Trophoblast cell (in vitro differentiated cells and primary cell): ENCODE results near the gene UGT1A3.

Experiments used
- DNase-seq, 2 donors: peaks; one replicate each; pipeline ENCODE4 v3.0.0-alpha.2; 2016
- H2AFZ ChIP-seq: 2 replicates; pipeline ENCODE4 v1.6.1; 2013; ENCODE audit warnings: low read length, moderate library complexity, mild to moderate bottlenecking; ENCODE audit not compliant: insufficient read depth, poor library complexity
- H2AK5ac ChIP-seq: 2 replicates; pipeline ENCODE4 v1.6.1; 2013; ENCODE audit warnings: mild to moderate bottlenecking, low read length
- H2BK120ac ChIP-seq: 2 replicates; pipeline ENCODE4 v1.6.1; 2013; ENCODE audit warnings: low read length, mild to moderate bottlenecking, moderate library complexity; ENCODE audit not compliant: insufficient read depth, poor library complexity
- H2BK12ac ChIP-seq: 2 replicates; pipeline ENCODE4 v1.6.1; 2013; ENCODE audit warnings: mild to moderate bottlenecking, low read length, moderate library complexity
- H2BK5ac ChIP-seq: 2 replicates; pipeline ENCODE4 v1.6.1; 2013; ENCODE audit warnings: low read length, low read depth, moderate library complexity, mild to moderate bottlenecking; ENCODE audit not compliant: poor library complexity
- H3K14ac ChIP-seq: 2 replicates; pipeline ENCODE4 v1.6.1; 2013; ENCODE audit warnings: mild to moderate bottlenecking, low read length
- H3K18ac ChIP-seq: 2 replicates; pipeline ENCODE4 v1.6.1; 2013; ENCODE audit warnings: mild to moderate bottlenecking, low read length
- H3K23ac ChIP-seq: 2 replicates; pipeline ENCODE4 v1.6.1; 2013; ENCODE audit warnings: low read length
- H3K27ac ChIP-seq: 2 replicates; pipeline ENCODE4 v1.5.1; 2013; ENCODE audit warnings: low read depth, mild to moderate bottlenecking, inconsistent platforms, low read length, moderate library complexity
- H3K27me3 ChIP-seq: 2 replicates; pipeline ENCODE4 v1.6.1; 2013; ENCODE audit warnings: inconsistent platforms, mild to moderate bottlenecking, low read length, moderate library complexity; ENCODE audit not compliant: insufficient read depth
- H3K36me3 ChIP-seq, 2 experiments: 1 replicate in 1 of 2; 2 replicates in 1 of 2; pipeline ENCODE4 v1.6.1; 2013; ENCODE audit warnings: low read length in 2 of 2, mild to moderate bottlenecking in 2 of 2, moderate library complexity in 1 of 2; ENCODE audit not compliant: insufficient read depth in 2 of 2, control insufficient read depth in 1 of 2
- H3K4ac ChIP-seq: 2 replicates; pipeline ENCODE4 v1.6.1; 2013; ENCODE audit warnings: low read depth, mild to moderate bottlenecking, low read length, moderate library complexity
- H3K4me1 ChIP-seq, 2 experiments: 1 replicate in 1 of 2; 2 replicates in 1 of 2; pipeline ENCODE4 v1.6.1; 2013; ENCODE audit warnings: low read length in 2 of 2, mild to moderate bottlenecking in 2 of 2, moderate library complexity in 1 of 2; ENCODE audit not compliant: insufficient read depth in 2 of 2, control insufficient read depth in 1 of 2
- H3K4me2 ChIP-seq: 2 replicates; pipeline ENCODE4 v1.6.1; 2013; ENCODE audit warnings: inconsistent platforms, mild to moderate bottlenecking, low read length, moderate library complexity
- H3K4me3 ChIP-seq: 2 replicates; pipeline ENCODE4 v1.5.1; 2013; ENCODE audit warnings: mild to moderate bottlenecking, low read depth, low read length, inconsistent platforms
- H3K79me1 ChIP-seq: one replicate; pipeline ENCODE4 v1.6.1; 2013; ENCODE audit warnings: low read length
- H3K79me2 ChIP-seq: 2 replicates; pipeline ENCODE4 v1.6.1; 2013; ENCODE audit warnings: low read length, mild to moderate bottlenecking; ENCODE audit not compliant: control insufficient read depth, insufficient read depth, poor library complexity
- H3K9ac ChIP-seq: 2 replicates; pipeline ENCODE4 v1.6.1; 2013; ENCODE audit warnings: mild to moderate bottlenecking, low read length
- H3K9me3 ChIP-seq: 2 replicates; pipeline ENCODE4 v1.6.1; 2013; ENCODE audit warnings: low read depth, mild to moderate bottlenecking, control low read depth, inconsistent platforms, low read length; ENCODE audit not compliant: insufficient read depth
- H4K12ac ChIP-seq: 2 replicates; pipeline ENCODE4 v1.6.1; 2013; ENCODE audit warnings: low read depth, mild to moderate bottlenecking, low read length, moderate library complexity
- H4K8ac ChIP-seq: 2 replicates; pipeline ENCODE4 v1.6.1; 2013; ENCODE audit warnings: low read depth, mild to moderate bottlenecking, low read length, moderate library complexity
- H4K91ac ChIP-seq: one replicate; pipeline ENCODE4 v1.6.1; 2013; ENCODE audit warnings: low read depth, mild to moderate bottlenecking, low read length, moderate library complexity
- WGBS: extraction: QIAGEN DNeasy Blood & Tissue Kit; methylation state at CpG from one replicate; pipeline ENCODE4 v1.1.7; 2013; ENCODE audit warnings: missing lambda C conversion rate; ENCODE audit not compliant: insufficient read length, insufficient coverage; ENCODE audit errors: extremely low coverage; 5-methylcytosine and 5-hydroxymethylcytosine counted together

UGT1A3 gene

DNA sequence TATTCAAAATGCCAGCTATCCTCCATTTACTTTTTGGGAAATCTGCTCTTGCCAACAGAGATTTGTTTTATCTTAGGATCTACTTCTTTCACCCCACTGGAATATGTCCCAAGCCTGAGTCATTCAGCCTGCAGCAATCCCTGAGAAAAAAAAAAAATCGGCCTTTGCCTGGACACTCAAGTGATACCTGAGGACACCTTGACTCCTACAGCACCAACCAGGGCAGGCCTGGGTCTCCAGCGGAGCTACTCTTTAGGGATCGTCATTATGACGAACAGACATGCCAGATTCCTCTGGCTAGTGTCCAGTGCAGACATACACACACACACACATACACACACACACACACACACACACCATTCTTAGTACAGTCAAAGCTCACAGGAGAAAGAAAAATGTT, 38.4 kb upstream of the UGT1A3 start:
- no CpG with 5 or more reads among the region's 4 CpGs for WGBS

GRCh38 chr2:233691443-233692433, 37.1 kb upstream of the UGT1A3 start:
- Histone ChIP-seq H2BK5ac (no peak overlapping the region), H2BK12ac (no peak overlapping the region), H4K8ac (no peak overlapping the region), H3K9me3 (no peaks in the 10 kb centered on the region), H3K4me1 (no peaks in the 10 kb centered on the region), H2AK5ac (no peak overlapping the region), H4K91ac (no peak overlapping the region), H2BK120ac (no peak overlapping the region), H4K12ac (no peak overlapping the region), H3K79me2 (no peaks in the 10 kb centered on the region), H3K23ac (no peak overlapping the region), H3K4me3 (no peak overlapping the region), H3K36me3 (no peaks in the 10 kb centered on the region), H3K27ac (no peak overlapping the region), H3K9ac (no peak overlapping the region), H2AFZ (no peak overlapping the region), H3K4ac (no peak overlapping the region), H3K14ac (no peak overlapping the region), H3K27me3 (no peaks in the 10 kb centered on the region), H3K79me1 (no peaks in the 10 kb centered on the region), H3K4me2 (no peak overlapping the region), H3K18ac (no peak overlapping the region)
- DNase-seq, result no peak
- WGBS, result no CpG with 5 or more reads among the region's 11 CpGs

More for the DNA sequence above, 38.4 kb upstream of the UGT1A3 start:
- Histone ChIP-seq H3K18ac (no peak overlapping the region), H3K23ac (no peak overlapping the region), H3K27me3 (no peaks in the 10 kb centered on the region), H3K4me2 (no peak overlapping the region), H3K4me1 (no peaks in the 10 kb centered on the region), H3K9me3 (no peaks in the 10 kb centered on the region), H2BK12ac (no peak overlapping the region), H4K8ac (no peak overlapping the region), H4K91ac (no peak overlapping the region), H3K4ac (no peak overlapping the region), H3K36me3 (no peaks in the 10 kb centered on the region), H2BK120ac (no peak overlapping the region), H2AK5ac (no peak overlapping the region), H3K14ac (no peak overlapping the region), H3K79me2 (no peaks in the 10 kb centered on the region), H3K79me1 (no peaks in the 10 kb centered on the region), H2AFZ (no peak overlapping the region), H3K27ac (no peak overlapping the region), H2BK5ac (no peak overlapping the region), H3K9ac (no peak overlapping the region), H4K12ac (no peak overlapping the region), H3K4me3 (no peak overlapping the region)
- peak; percentile 66 to 74 for DNase-seq

DNA sequence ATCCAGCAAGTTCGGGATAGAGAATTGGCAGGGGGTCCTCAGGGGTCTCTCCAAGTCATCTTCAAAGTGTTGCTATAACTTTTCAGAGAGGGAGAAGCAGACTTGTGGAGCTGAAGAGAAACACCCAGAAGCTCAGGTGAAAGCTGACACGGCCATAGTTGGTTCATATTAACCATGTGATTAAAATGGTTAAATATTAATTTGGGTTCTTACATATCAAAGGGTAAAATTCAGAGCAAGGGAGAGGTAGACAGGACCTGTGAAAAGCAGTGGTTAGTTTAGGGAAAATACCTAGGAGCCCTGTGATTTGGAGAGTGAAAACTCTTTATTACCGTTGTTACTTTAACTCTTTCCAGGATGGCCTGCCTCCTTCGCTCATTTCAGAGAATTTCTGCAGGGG, 36.2 kb upstream of the UGT1A3 start, which contains the start of gene UGT1A6:
TSS of gene UGT1A6 (plus strand) at position 243 of the 400 bp plus-strand sequence. CDS start at position 358, 115 bp downstream.
- H3K23ac ChIP-seq, result no peak within 1 kb of the TSS
- H3K9ac ChIP-seq, result no peak within 1 kb of the TSS
- no peaks in the 10 kb centered on the region for H3K79me1 ChIP-seq
- WGBS, result no CpG with 5 or more reads among the region's 4 CpGs
- no peak within 1 kb of the TSS for H3K18ac ChIP-seq
- H3K79me2 ChIP-seq, result no peaks in the 10 kb centered on the region
- no peaks in the 10 kb centered on the region for H3K36me3 ChIP-seq
- no peak within 1 kb of the TSS for H2AK5ac ChIP-seq
- H2AFZ ChIP-seq, result no peak within 1 kb of the TSS
- H4K8ac ChIP-seq, result no peak within 1 kb of the TSS
- H3K9me3 ChIP-seq, result no peaks in the 10 kb centered on the region
- no peak within 1 kb of the TSS for H2BK12ac ChIP-seq
- no peak within 1 kb of the TSS for H2BK120ac ChIP-seq
- no peak within 1 kb of the TSS for H3K14ac ChIP-seq
- H4K12ac ChIP-seq, result no peak within 1 kb of the TSS
- H3K27me3 ChIP-seq, result no peaks in the 10 kb centered on the region
- H3K4me2 ChIP-seq, result no peak within 1 kb of the TSS
- no peak within 1 kb of the TSS for H3K4ac ChIP-seq
- H4K91ac ChIP-seq, result no peak within 1 kb of the TSS
- H3K4me3 ChIP-seq, result no peak within 1 kb of the TSS
- DNase-seq, result no peak
- no peaks in the 10 kb centered on the region for H3K4me1 ChIP-seq
- no peak within 1 kb of the TSS for H2BK5ac ChIP-seq
- no peak within 1 kb of the TSS for H3K27ac ChIP-seq

DNA sequence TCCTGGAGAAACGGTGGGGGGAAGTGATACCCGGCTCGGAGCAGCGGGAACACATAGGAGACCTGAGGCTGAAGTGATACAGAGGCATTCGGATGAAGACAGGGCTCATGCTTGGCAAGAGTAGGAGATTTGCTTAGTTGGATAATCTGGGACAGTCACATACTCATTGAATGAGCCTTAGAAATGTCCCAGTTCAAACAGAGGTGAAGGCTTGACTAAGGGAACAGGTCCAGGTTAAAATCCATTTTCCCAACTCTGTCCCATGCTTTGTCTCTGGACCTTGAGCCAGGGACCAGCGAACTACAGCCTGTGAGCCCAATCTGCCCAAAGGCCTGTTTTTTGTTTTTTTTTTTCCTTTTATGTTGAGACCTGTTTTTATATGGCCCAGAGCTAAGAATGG, 34.9 kb upstream of the UGT1A3 start:
- no peaks in the 10 kb centered on the region for H3K27me3 ChIP-seq
- H2AFZ ChIP-seq, result no peak overlapping the region
- H2AK5ac ChIP-seq, result no peak overlapping the region
- no CpG with 5 or more reads among the region's 6 CpGs for WGBS
- no peaks in the 10 kb centered on the region for H3K79me1 ChIP-seq
- no peak overlapping the region for H4K91ac ChIP-seq
- H3K27ac ChIP-seq, result no peak overlapping the region
- no peak overlapping the region for H3K23ac ChIP-seq
- DNase-seq, result no peak
- no peak overlapping the region for H3K14ac ChIP-seq
- no peak overlapping the region for H3K18ac ChIP-seq
- no peaks in the 10 kb centered on the region for H3K36me3 ChIP-seq
- H4K12ac ChIP-seq, result no peak overlapping the region
- H2BK12ac ChIP-seq, result no peak overlapping the region
- no peak overlapping the region for H2BK120ac ChIP-seq
- no peaks in the 10 kb centered on the region for H3K9me3 ChIP-seq
- no peak overlapping the region for H3K4ac ChIP-seq
- H4K8ac ChIP-seq, result no peak overlapping the region
- H3K4me2 ChIP-seq, result no peak overlapping the region
- no peaks in the 10 kb centered on the region for H3K79me2 ChIP-seq
- no peaks in the 10 kb centered on the region for H3K4me1 ChIP-seq
- H3K9ac ChIP-seq, result no peak overlapping the region
- no peak overlapping the region for H2BK5ac ChIP-seq
- H3K4me3 ChIP-seq, result no peak overlapping the region
